Liver (tissue), 9 donors: ENCODE results near the gene TAF4. TPM values are rescaled to one million over a fixed set of nuclear protein-coding genes. Genes with fewer than 3 reads are reported as not detected.

ENCODE experiments used
- DNase-seq: peaks from one replicate; pipeline ENCODE4 v3.0.0-alpha.2; 2017; ENCODE audit warnings: low spot score
- H3K27ac ChIP-seq, 2 donors: one replicate each; pipeline ENCODE4 v1.7.0; 2013; ENCODE audit warnings: inconsistent platforms in 2 of 2, low read length in 2 of 2, control low read depth in 1 of 2, low read depth in 1 of 2, mild to moderate bottlenecking in 1 of 2
- H3K27me3 ChIP-seq, 4 donors: one replicate each; pipeline versions ENCODE4 v1.6.1 to v1.7.0; 2013; ENCODE audit warnings: low read length in 3 of 4, inconsistent platforms in 1 of 4, mild to moderate bottlenecking in 1 of 4, moderate library complexity in 1 of 4; ENCODE audit not compliant: control insufficient read depth in 4 of 4, insufficient read depth in 4 of 4
- H3K36me3 ChIP-seq, 4 donors: one replicate each; pipeline versions ENCODE4 v1.6.1 to v1.7.0; 2013; ENCODE audit warnings: low read length in 3 of 4, mild to moderate bottlenecking in 3 of 4, low read depth in 1 of 4, moderate library complexity in 1 of 4; ENCODE audit not compliant: control insufficient read depth in 4 of 4, insufficient read depth in 3 of 4
- H3K4me1 ChIP-seq, 4 donors: one replicate each; pipeline versions ENCODE4 v1.6.1 to v1.7.0; 2013; ENCODE audit warnings: low read length in 3 of 4, mild to moderate bottlenecking in 3 of 4, moderate library complexity in 1 of 4; ENCODE audit not compliant: control insufficient read depth in 4 of 4, insufficient read depth in 4 of 4
- H3K4me3 ChIP-seq, 3 donors: one replicate each; pipeline versions ENCODE4 v1.6.1 to v1.7.0; 2013; ENCODE audit warnings: low read length in 3 of 3, control low read depth in 1 of 3, low read depth in 1 of 3, mild to moderate bottlenecking in 1 of 3
- H3K9ac ChIP-seq, 2 donors: one replicate each; pipeline ENCODE4 v1.7.0; 2013; ENCODE audit warnings: low read length in 2 of 2, mild to moderate bottlenecking in 2 of 2, moderate library complexity in 2 of 2, control low read depth in 1 of 2, low read depth in 1 of 2
- H3K9me3 ChIP-seq, 4 donors: one replicate each; pipeline versions ENCODE4 v1.6.1 to v1.7.0; 2013; ENCODE audit warnings: low read length in 3 of 4; ENCODE audit not compliant: control insufficient read depth in 4 of 4
- EGR1 ChIP-seq, 2 donors: IDR thresholded peaks; 2 replicates each; pipeline ENCODE4 v1.6.1; 2016 to 2018; ENCODE audit warnings: antibody characterized with exemption in 2 of 2, low read depth in 2 of 2
- FOXA2 ChIP-seq: IDR thresholded peaks from 2 replicates; pipeline ENCODE4 v1.6.1; 2016; ENCODE audit warnings: antibody characterized with exemption
- GABPA ChIP-seq, 2 donors: IDR thresholded peaks in 1 of 2; conservative IDR thresholded peaks in 1 of 2; 2 replicates each; pipeline ENCODE4 v1.6.1; 2016; ENCODE audit warnings: antibody characterized with exemption in 2 of 2, mild to moderate bottlenecking in 1 of 2, moderate library complexity in 1 of 2
- HNF4A ChIP-seq, 2 donors: conservative IDR thresholded peaks; 2 replicates each; pipeline ENCODE4 v1.6.1; 2016; ENCODE audit warnings: antibody characterized with exemption in 2 of 2, mild to moderate bottlenecking in 2 of 2
- NR2F2 ChIP-seq: IDR thresholded peaks from 2 replicates; pipeline ENCODE4 v1.6.1; 2016; ENCODE audit warnings: antibody characterized with exemption
- RAD21 ChIP-seq, 2 donors: IDR thresholded peaks; 2 replicates each; pipeline ENCODE4 v1.6.1; 2016; ENCODE audit warnings: antibody characterized with exemption in 2 of 2, mild to moderate bottlenecking in 2 of 2
- RXRA ChIP-seq, 2 donors: IDR thresholded peaks; 2 replicates each; pipeline ENCODE4 v1.6.1; 2017 to 2018; ENCODE audit warnings: antibody characterized with exemption in 2 of 2, mild to moderate bottlenecking in 1 of 2
- SP1 ChIP-seq: IDR thresholded peaks from 2 replicates; pipeline ENCODE4 v1.6.1; 2018; ENCODE audit warnings: antibody characterized with exemption, mild to moderate bottlenecking
- YY1 ChIP-seq: IDR thresholded peaks from 2 replicates; pipeline ENCODE4 v1.6.1; 2016; ENCODE audit warnings: antibody characterized with exemption, mild to moderate bottlenecking
- ZBTB33 ChIP-seq: IDR thresholded peaks from 2 replicates; pipeline ENCODE4 v1.6.1; 2016; ENCODE audit warnings: antibody characterized with exemption
- WGBS: extraction: QIAGEN DNeasy Blood & Tissue Kit; methylation state at CpG from one replicate; pipeline ENCODE4 v1.1.7; 2013; 5-methylcytosine and 5-hydroxymethylcytosine counted together
- polyA plus RNA-seq, 2 donors: library from polyadenylated mRNA; stranded (reverse) in 1 of 2; unstranded in 1 of 2; fragments of 200-250 nt in 1 of 2; fragments of >200 nt in 1 of 2; fragmentation: Nextera tagmentation in 1 of 2; extraction: Ambion mirVana in 1 of 2; gene quantifications; one replicate each; pipeline versions ENCODE4 v1.2.1 to v1.2.3, GENCODE V29; 2013 to 2015
- total RNA-seq, 2 donors: library from RNA; depleted of rRNA; stranded (reverse); fragments of >200 nt; gene quantifications; one replicate each; pipeline ENCODE4 v1.2.3, GENCODE V29; 2014
- TF ChIP-seq, protein P1 (sequence below): IDR thresholded peaks from 2 replicates; pipeline ENCODE4 v1.6.1; 2016; ENCODE audit warnings: antibody characterized with exemption
- TF ChIP-seq, protein P2 (sequence below): IDR thresholded peaks from 2 replicates; pipeline ENCODE4 v1.6.1; 2016; ENCODE audit warnings: antibody characterized with exemption, mild to moderate bottlenecking
- TF ChIP-seq, protein P3 (sequence below): IDR thresholded peaks from 2 replicates; pipeline ENCODE4 v1.6.1; 2016; ENCODE audit warnings: antibody characterized with exemption
- donor health status: healthy.
- donor health status: healthy.
- donor health status: healthy.
- donor health status: healthy.
- donor health status: healthy.

Gene TAF4
- total and polyA plus RNA-seq, 4 donors, result 2.0 to 11.8 (median 5.6) TPM

DNA sequence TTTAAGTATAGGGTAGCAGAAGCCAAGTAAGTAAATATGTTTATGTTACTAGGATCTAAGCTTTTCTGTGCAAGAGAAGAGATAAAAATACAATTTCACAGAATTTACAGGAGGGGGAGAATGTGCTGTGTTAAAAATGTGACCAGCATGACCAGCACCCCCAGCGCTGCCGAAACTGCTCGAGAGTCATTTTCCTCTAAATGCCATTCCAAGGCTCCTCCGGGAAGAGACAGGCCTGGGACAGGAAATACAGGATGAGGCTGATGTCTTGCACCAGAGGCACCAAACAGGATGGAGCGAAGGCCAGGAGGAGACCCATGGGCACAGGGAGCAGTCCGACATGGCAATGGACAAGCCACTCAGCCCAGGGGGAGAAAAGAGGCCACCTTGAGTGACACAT lies 21.1 kb downstream of the TAF4 start (continued):
- TF ChIP-seq, protein P1, sequence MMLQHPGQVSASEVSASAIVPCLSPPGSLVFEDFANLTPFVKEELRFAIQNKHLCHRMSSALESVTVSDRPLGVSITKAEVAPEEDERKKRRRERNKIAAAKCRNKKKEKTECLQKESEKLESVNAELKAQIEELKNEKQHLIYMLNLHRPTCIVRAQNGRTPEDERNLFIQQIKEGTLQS, result no peak
- TF ChIP-seq GABPA (IDR thresholded peaks at IDR 0.05 in 1 of 2, conservative IDR thresholded peaks at IDR 0.05 in 1 of 2) (no peak), EGR1 (IDR thresholded peaks at IDR 0.05; ENCODE audit: low read depth in 2 of 2) (no peak), YY1 (no peak)
- TF ChIP-seq, protein P2, sequence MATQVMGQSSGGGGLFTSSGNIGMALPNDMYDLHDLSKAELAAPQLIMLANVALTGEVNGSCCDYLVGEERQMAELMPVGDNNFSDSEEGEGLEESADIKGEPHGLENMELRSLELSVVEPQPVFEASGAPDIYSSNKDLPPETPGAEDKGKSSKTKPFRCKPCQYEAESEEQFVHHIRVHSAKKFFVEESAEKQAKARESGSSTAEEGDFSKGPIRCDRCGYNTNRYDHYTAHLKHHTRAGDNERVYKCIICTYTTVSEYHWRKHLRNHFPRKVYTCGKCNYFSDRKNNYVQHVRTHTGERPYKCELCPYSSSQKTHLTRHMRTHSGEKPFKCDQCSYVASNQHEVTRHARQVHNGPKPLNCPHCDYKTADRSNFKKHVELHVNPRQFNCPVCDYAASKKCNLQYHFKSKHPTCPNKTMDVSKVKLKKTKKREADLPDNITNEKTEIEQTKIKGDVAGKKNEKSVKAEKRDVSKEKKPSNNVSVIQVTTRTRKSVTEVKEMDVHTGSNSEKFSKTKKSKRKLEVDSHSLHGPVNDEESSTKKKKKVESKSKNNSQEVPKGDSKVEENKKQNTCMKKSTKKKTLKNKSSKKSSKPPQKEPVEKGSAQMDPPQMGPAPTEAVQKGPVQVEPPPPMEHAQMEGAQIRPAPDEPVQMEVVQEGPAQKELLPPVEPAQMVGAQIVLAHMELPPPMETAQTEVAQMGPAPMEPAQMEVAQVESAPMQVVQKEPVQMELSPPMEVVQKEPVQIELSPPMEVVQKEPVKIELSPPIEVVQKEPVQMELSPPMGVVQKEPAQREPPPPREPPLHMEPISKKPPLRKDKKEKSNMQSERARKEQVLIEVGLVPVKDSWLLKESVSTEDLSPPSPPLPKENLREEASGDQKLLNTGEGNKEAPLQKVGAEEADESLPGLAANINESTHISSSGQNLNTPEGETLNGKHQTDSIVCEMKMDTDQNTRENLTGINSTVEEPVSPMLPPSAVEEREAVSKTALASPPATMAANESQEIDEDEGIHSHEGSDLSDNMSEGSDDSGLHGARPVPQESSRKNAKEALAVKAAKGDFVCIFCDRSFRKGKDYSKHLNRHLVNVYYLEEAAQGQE, result no peak

GRCh38 chr20:62043131-62043914 lies 22.4 kb downstream of the TAF4 start:
- H3K9ac ChIP-seq, result no peak overlapping the region
- H3K36me3 ChIP-seq, result no peaks in the 10 kb centered on the region
- WGBS, result 61% methylated on average over 17 of the region's 17 CpGs
- no peak overlapping the region for H3K4me3 ChIP-seq
- TF ChIP-seq SP1 (peak; percentile 23), GABPA (IDR thresholded peaks at IDR 0.05 in 1 of 2, conservative IDR thresholded peaks at IDR 0.05 in 1 of 2) (no peak), YY1 (peak; percentile 71), HNF4A (conservative IDR thresholded peaks at IDR 0.05) (peak; percentile 67 to 70), RAD21 (IDR thresholded peaks at IDR 0.05) (no peak), NR2F2 (peak; percentile 71), FOXA2 (no peak), ZBTB33 (no peak), RXRA (IDR thresholded peaks at IDR 0.05) (peak; percentile 49 to 59)
- TF ChIP-seq, protein P1, result peak; percentile 51
- TF ChIP-seq, protein P3, sequence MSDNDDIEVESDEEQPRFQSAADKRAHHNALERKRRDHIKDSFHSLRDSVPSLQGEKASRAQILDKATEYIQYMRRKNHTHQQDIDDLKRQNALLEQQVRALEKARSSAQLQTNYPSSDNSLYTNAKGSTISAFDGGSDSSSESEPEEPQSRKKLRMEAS, result no peak
- H3K9me3 ChIP-seq, result no peaks in the 10 kb centered on the region
- no peak overlapping the region for H3K27ac ChIP-seq
- no peaks in the 10 kb centered on the region for H3K27me3 ChIP-seq
- H3K4me1 ChIP-seq, result peaks cover 6 to 20% (median 15%) of the 10 kb centered on the region in 4 donors
- no peak for DNase-seq
